Measurements from ENCODE around the gene RABGAP1L.

DNA sequence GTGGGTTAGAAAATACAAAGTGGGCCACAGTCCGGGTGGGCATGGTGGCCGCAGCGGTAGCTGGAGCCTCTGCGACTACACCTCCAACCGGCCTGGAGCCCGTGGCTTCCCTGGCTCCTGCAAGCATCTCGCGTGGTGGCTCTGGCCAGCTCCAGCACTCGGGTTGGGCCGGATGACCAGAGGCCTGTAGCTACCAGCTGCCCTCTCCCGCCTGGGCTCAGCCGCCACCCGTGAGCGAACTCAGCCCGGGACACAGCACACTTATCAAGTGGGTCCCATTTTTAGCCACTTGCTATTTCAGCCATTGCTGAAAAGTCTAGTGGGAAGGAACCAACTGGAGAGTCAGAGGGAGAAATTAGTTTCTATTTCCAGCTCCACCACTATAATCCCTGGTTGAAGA lies 732.7 kb downstream of the RABGAP1L start:
- TF ChIP-seq ESRRA (IDR thresholded peaks at IDR 0.05; ENCODE audit: low read length) = no peak
- TF ChIP-seq, protein P1, sequence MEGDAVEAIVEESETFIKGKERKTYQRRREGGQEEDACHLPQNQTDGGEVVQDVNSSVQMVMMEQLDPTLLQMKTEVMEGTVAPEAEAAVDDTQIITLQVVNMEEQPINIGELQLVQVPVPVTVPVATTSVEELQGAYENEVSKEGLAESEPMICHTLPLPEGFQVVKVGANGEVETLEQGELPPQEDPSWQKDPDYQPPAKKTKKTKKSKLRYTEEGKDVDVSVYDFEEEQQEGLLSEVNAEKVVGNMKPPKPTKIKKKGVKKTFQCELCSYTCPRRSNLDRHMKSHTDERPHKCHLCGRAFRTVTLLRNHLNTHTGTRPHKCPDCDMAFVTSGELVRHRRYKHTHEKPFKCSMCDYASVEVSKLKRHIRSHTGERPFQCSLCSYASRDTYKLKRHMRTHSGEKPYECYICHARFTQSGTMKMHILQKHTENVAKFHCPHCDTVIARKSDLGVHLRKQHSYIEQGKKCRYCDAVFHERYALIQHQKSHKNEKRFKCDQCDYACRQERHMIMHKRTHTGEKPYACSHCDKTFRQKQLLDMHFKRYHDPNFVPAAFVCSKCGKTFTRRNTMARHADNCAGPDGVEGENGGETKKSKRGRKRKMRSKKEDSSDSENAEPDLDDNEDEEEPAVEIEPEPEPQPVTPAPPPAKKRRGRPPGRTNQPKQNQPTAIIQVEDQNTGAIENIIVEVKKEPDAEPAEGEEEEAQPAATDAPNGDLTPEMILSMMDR (IDR thresholded peaks at IDR 0.05 in 2 of 3, conservative IDR thresholded peaks at IDR 0.05 in 1 of 3; ENCODE audit: control insufficient read depth in 2 of 3, extremely low read depth in 1 of 3, insufficient read depth in 1 of 3, low read depth in 3 of 3, low read length in 3 of 3) = no peak
- no peak for TF ChIP-seq SMAD1 (IDR thresholded peaks at IDR 0.05; ENCODE audit: low read depth, partially characterized antibody)
- no peak for TF ChIP-seq CBX3 (IDR thresholded peaks at IDR 0.05; ENCODE audit: borderline replicate concordance, low read depth)
- no peak for TF ChIP-seq HDGF (IDR thresholded peaks at IDR 0.05)
- TF ChIP-seq FOXK2 (IDR thresholded peaks at IDR 0.05) = no peak

Measured in GM12878 (cell line).